PC-3 (cell line): ENCODE measurements around the gene GPR137C. TPM values are rescaled to one million over a fixed set of nuclear protein-coding genes. Genes with fewer than 3 reads are reported as not detected.

ENCODE experiments used
- ATAC-seq: fragments of 200-7000 bp; cut with Tn5 transposase; 2 replicates; pipeline ENCODE4 v1.9.1; 2020; ENCODE audit warnings: mild to moderate bottlenecking, moderate library complexity
- BruUV-seq: library from RNA; stranded (reverse); fragments of 400-500 nt; replicated peaks from 2 replicates; lab custom pipeline; 2021; lab: Mats Ljungman, UMichigan
- CTCF ChIA-PET: fragments of 300-600 bp; sonication (Branson Sonifier 250); formaldehyde crosslinking; loops from one replicate; lab custom pipeline; 2022; ENCODE audit warnings: antibody characterized with exemption; lab: Charles Lee
- POLR2A ChIA-PET: fragments of 300-600 bp; sonication (Branson Sonifier 250); formaldehyde crosslinking; loops from one replicate; lab custom pipeline; 2022; ENCODE audit warnings: antibody characterized with exemption; ENCODE audit not compliant: unreplicated experiment; lab: Charles Lee
- DNase-seq: peaks from one replicate; pipeline ENCODE4 v3.0.0-alpha.2; 2015
- H2AFZ ChIP-seq: fragments of 300-600 bp; sonication (generic); 2 replicates; pipeline ENCODE4 v1.6.0; 2016; ENCODE audit warnings: antibody characterized with exemption, low read length
- H3F3A ChIP-seq: fragments of 300-600 bp; sonication (generic); one replicate; pipeline ENCODE4 v1.6.0; 2017; ENCODE audit warnings: antibody characterized with exemption, low read length, control low read depth, mild to moderate bottlenecking; ENCODE audit not compliant: unreplicated experiment
- H3K27ac ChIP-seq: fragments of 300-600 bp; sonication (generic); 2 replicates; pipeline ENCODE4 v1.5.1; 2016; ENCODE audit warnings: mild to moderate bottlenecking, low read length
- H3K27me3 ChIP-seq: fragments of 300-600 bp; sonication (generic); 2 replicates; pipeline ENCODE4 v1.6.1; 2016; ENCODE audit warnings: low read length, mixed read lengths
- H3K36me3 ChIP-seq: fragments of 300-600 bp; sonication (generic); 2 replicates; pipeline ENCODE4 v1.6.1; 2016; ENCODE audit warnings: low read depth, mixed run types, low read length, mixed read lengths
- H3K4me1 ChIP-seq: fragments of 300-600 bp; sonication (generic); 2 replicates; pipeline ENCODE4 v1.5.1; 2016; ENCODE audit warnings: low read length; ENCODE audit not compliant: insufficient read depth
- H3K4me2 ChIP-seq: fragments of 300-600 bp; sonication (generic); 2 replicates; pipeline ENCODE4 v1.6.0; 2016; ENCODE audit warnings: low read length
- H3K4me3 ChIP-seq: fragments of 300-600 bp; sonication (generic); 2 replicates; pipeline ENCODE4 v1.5.1; 2016; ENCODE audit warnings: mild to moderate bottlenecking, low read length, mixed read lengths
- H3K79me2 ChIP-seq: fragments of 300-600 bp; sonication (generic); 2 replicates; pipeline ENCODE4 v1.6.1; 2017; ENCODE audit warnings: low read length, mixed read lengths
- H3K9ac ChIP-seq: fragments of 300-600 bp; sonication (generic); 2 replicates; pipeline ENCODE4 v1.6.0; 2016; ENCODE audit warnings: mild to moderate bottlenecking, low read length
- H3K9me2 ChIP-seq: fragments of 300-600 bp; sonication (generic); replicated peaks from 2 replicates; pipeline ENCODE4 v1.6.1; 2016; ENCODE audit warnings: mixed run types, low read length, mixed read lengths
- H3K9me3 ChIP-seq: fragments of 300-600 bp; sonication (generic); 2 replicates; pipeline ENCODE4 v1.6.1; 2016; ENCODE audit warnings: low read length, mixed read lengths
- H4K20me1 ChIP-seq: fragments of 300-600 bp; sonication (generic); 2 replicates; pipeline ENCODE4 v1.6.1; 2016; ENCODE audit warnings: low read length, mixed read lengths
- CTCF ChIP-seq: fragments of 300-600 bp; sonication (generic); conservative IDR thresholded peaks from 2 replicates; pipeline ENCODE4 v1.5.1; 2017; ENCODE audit warnings: antibody characterized with exemption, low read depth, mild to moderate bottlenecking, low read length
- EZH2 ChIP-seq: fragments of 300-600 bp; sonication (generic); IDR thresholded peaks from one replicate; pipeline ENCODE4 v1.6.1; 2017; ENCODE audit warnings: antibody characterized with exemption, mild to moderate bottlenecking, low read length; ENCODE audit not compliant: unreplicated experiment
- EZH2phosphoT487 ChIP-seq: fragments of 300-600 bp; sonication (generic); IDR thresholded peaks from 2 replicates; pipeline ENCODE4 v1.6.1; 2018; ENCODE audit warnings: mild to moderate bottlenecking, antibody characterized with exemption, low read length, borderline replicate concordance
- intact Hi-C: fragments of 100-400 bp; cut with micrococcal nuclease; formaldehyde crosslinking; loops from 2 replicates; pipeline ENCODE4 v1.9.0; 2023
- total RNA-seq: library from RNA; depleted of rRNA; stranded (reverse); fragments of >200 nt; gene quantifications from 2 replicates; pipeline ENCODE4 v1.2.3, GENCODE V29; 2014

The GPR137C gene
- total RNA-seq, 1 experiment from 2014 or later = 0.91 TPM

- intact Hi-C loops = loop anchor here (2.0 kb wide), 1 partner anchor 29 kb away; no protein-coding TSS in a partner anchor
Observed at GRCh38 chr14:52514046-52514811, 38.4 kb upstream of the GPR137C start.

GRCh38 chr14:52522033-52522432 is 30.6 kb upstream of the GPR137C start:
- no peaks in the 10 kb centered on the region for H3K79me2 ChIP-seq
- H3K36me3 ChIP-seq = no peaks in the 10 kb centered on the region
- no peaks in the 10 kb centered on the region for H3F3A ChIP-seq
- ChIA-PET POLR2A (no interaction called here), CTCF (interaction anchor here (1.0 kb wide), 1 partner anchor 30 kb away, joined by 3 read pairs; the partner anchor contains the start of gene TXNDC16)
- H3K4me3 ChIP-seq = no peak overlapping the region
- H3K27me3 ChIP-seq = no peaks in the 10 kb centered on the region
- intact Hi-C loops = no loop called here
- H3K9me3 ChIP-seq = no peaks in the 10 kb centered on the region
- no peaks in the 10 kb centered on the region for H4K20me1 ChIP-seq
- no peak overlapping the region for H3K4me2 ChIP-seq
- no peak overlapping the region for H3K9ac ChIP-seq
- no TSS peak for BruUV-seq
- DNase-seq (no peak), ATAC-seq (peak; percentile 77)
- H3K27ac ChIP-seq = no peak overlapping the region
- no peak for TF ChIP-seq EZH2
- no peak for TF ChIP-seq EZH2phosphoT487
- TF ChIP-seq CTCF = no peak
- H3K9me2 ChIP-seq = no peaks in the 10 kb centered on the region
- no peaks in the 10 kb centered on the region for H3K4me1 ChIP-seq
- no peak overlapping the region for H2AFZ ChIP-seq

More at GRCh38 chr14:52514046-52514811, 38.4 kb upstream of the GPR137C start:
- CTCF ChIA-PET = no interaction called here
- no peak overlapping the region for H3K4me3 ChIP-seq
- no peaks in the 10 kb centered on the region for H3K9me2 ChIP-seq
- no peaks in the 10 kb centered on the region for H3K9me3 ChIP-seq
- H3K4me2 ChIP-seq = no peak overlapping the region
- H3K36me3 ChIP-seq = no peaks in the 10 kb centered on the region
- TF ChIP-seq EZH2phosphoT487 = no peak
- TF ChIP-seq CTCF = no peak
- no peak for TF ChIP-seq EZH2
- DNase-seq (no peak), ATAC-seq (no peak)
- no peaks in the 10 kb centered on the region for H4K20me1 ChIP-seq
- no peak overlapping the region for H3K9ac ChIP-seq
- POLR2A ChIA-PET = no interaction called here
- H3K4me1 ChIP-seq = peaks cover 12% of the 10 kb centered on the region
- no peak overlapping the region for H2AFZ ChIP-seq
- H3F3A ChIP-seq = no peaks in the 10 kb centered on the region
- no TSS peak for BruUV-seq
- no peaks in the 10 kb centered on the region for H3K79me2 ChIP-seq
- H3K27me3 ChIP-seq = no peaks in the 10 kb centered on the region
- no peak overlapping the region for H3K27ac ChIP-seq
